ENCODE measurements around the gene AKAP6. TPM values are rescaled to one million over a fixed set of nuclear protein-coding genes. Genes with fewer than 3 reads are reported as not detected.

The AKAP6 gene
- total RNA-seq, 2 donors from 2014 or later, result 33.5 to 108 TPM

DNA sequence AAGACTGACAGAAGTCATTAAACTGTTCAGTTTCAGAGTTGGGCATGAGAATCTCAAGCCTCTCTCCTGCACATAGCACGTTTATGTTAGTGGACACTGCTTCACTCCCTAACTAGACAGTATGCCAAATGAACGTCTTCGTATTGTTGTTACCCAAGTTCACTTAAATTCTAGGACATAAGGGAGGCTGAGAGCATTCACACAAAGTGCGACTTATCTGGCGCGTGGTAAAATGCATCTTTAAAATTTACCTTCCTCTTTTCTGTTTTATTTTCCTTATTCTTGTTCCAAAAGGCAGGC lies 166.3 kb downstream of the AKAP6 start:
- intact Hi-C loops (cut with DNase I), result no loop called here
- no peak for DNase-seq (ENCODE audit: low spot score)

DNA sequence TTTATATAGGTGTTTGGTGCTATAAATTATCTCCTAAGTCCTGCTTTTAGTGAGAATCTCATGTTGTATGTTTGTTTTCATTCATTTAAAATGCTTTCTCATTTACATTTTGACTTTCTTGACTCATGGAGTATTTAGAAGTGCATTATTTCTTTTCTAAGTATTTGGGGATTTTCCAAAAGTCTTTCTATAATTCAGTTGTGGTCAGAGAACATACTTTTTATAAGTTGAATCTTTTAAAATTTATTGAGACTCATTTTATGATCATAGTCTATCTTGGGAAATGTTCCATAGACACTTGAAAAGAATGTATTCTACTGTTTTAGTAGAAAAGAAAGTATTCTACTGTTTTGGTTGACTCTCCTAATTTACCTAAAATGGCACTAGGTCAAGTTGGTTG lies 168.2 kb downstream of the AKAP6 start:
- intact Hi-C loops (cut with DNase I), result no loop called here
- DNase-seq (ENCODE audit: low spot score), result no peak

DNA sequence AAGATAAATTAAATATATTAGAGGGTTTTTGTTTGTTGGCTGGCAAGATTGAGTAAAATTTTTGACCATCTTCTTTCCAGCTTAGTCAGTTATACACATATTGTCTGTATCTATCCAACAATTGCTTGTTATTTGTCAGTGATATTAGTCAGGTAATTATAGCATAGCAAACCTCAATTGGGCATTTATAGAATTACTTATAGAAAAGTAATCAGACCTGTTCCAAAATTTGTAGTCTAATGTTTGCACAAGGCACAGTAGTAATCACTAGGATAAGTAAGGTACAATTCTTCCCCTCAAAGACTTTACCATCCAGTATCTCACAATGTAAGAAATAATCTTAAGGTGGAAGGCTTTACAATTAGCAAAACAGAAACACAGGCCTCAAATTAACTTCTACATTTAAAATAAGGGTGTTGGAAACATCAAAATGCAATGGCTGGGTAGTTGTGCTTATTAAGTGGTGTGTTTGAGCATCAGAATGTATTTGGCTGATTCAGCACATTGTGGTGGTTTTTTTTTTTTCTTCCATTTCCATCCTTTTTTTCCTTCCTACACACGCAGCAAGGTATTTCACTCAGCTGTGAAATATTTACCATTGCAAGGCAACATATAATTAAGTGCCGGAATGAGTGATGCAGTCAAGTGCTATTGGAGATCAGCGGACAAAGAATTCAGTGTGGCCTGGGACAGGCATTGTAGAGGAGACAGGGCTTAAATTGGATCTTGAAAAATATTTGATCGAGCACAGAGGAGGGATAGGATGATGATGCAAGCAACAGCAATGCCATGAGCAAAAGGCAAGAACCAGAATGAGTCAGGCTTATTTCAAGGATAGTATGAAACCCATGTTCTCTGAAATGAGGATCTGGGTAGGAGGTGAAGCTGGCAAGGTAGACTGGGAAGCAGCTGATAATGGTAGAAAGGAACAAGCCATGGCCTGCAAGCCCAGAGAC lies 178.2 kb downstream of the AKAP6 start:
- DNase-seq (ENCODE audit: low spot score), result no peak
- intact Hi-C loops (cut with DNase I), result no loop called here

DNA sequence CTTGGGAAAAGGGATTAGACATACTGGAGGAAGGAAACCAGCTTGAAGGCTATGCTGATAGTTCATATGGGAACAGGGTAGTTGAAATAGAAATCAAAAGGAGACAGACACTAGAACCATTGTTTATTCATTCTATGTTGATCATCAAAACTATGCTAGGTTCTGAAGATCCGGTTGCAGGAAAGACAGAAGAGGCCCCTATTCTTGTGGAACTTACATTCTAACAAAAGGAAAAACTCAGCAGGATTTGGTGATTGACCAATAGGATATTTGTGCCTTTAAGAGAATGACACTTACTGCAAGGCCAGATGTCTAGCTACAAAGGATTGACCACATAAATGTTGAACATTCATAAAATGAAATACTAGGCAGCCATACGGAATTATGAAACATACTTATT lies 179.2 kb downstream of the AKAP6 start:
- DNase-seq (ENCODE audit: low spot score), result no peak
- intact Hi-C loops (cut with DNase I), result no loop called here

DNA sequence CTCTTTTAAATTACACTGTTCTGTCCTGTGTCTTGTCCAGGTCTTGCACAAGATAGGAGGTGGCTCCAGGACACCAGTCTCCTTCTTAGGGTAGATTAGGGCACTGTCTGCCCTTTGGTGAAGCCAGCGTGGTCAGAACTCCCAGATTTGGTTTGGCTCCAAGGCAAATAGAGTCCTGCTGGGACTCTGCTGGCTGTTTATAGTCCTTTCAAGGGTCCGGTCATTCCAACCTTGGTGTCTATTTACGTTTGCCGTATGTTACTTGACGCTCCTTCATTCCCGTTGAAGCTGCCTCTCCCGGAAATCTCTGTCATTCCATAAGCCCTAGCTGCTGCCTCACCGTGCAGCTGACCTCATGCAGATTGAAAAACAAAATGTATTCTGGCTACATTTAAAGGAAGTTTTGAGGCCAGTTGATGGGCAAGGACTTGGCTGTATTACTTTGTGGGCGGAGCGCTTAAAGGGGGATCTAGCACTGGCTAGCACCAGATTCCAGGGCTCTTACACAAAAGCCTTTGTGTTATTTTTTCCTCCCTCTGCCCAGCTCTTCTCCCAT lies 180.6 kb downstream of the AKAP6 start:
- intact Hi-C loops (cut with DNase I), result no loop called here
- peak; percentile 84 for DNase-seq (ENCODE audit: low spot score)

DNA sequence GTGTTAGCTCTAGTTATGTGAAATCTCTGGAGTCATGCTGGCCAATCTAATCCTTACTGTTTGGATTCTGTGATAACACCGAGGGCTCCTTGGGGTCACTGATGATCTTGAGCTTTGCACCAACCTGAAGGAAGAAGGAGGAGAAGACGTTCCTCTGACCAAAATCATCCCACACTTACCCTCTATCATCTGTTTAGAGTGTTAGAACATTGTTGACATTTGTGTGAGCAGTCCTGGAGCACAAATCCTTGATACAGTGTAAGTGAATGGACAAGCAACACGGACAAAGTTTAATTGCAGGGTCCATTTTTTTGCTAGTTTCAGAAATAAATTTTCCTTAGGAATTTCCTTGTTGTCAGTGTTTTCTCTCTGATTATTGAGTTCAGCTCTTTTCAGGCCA lies 181.7 kb downstream of the AKAP6 start:
- intact Hi-C loops (cut with DNase I), result no loop called here
- DNase-seq (ENCODE audit: low spot score), result no peak

DNA sequence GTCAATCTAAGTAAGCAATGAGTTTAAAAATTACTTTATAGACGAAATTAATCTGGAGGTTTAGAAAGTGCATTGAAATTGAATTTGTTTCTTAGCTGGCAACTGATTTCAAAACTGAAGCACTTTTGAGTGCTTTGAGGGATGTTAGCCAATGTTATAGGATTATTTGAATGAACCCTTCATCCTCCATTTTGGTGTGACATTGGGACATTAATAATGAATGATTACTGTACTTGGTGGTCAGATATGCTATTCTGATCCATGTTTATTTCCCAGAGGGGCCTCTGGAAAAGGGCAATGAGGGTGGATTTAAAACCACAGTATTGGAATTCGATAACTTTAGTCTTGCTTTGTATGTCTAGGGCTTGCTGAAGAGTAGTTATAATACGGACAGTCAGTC lies 183.2 kb downstream of the AKAP6 start:
- intact Hi-C loops (cut with DNase I), result no loop called here
- DNase-seq (ENCODE audit: low spot score), result no peak

DNA sequence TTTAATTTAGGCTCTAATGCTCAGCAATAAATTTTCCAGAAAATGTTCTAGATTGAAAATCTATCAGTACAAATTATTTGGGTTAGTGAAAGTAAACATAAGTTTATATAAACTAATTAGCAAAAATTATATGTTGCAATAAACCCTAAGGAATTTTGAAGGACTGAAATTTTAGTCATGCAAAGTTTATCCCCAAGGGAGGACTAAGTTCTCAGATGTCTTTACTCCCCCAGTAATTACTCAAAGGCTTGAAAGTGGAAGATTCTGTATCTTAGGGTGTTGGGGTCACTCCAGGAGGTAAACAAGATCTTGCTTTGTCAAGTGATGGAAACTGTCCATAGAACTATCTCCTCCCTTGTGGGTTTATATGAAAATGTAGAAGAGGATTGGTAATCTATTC lies 183.7 kb downstream of the AKAP6 start:
- intact Hi-C loops (cut with DNase I), result no loop called here
- no peak for DNase-seq (ENCODE audit: low spot score)

DNA sequence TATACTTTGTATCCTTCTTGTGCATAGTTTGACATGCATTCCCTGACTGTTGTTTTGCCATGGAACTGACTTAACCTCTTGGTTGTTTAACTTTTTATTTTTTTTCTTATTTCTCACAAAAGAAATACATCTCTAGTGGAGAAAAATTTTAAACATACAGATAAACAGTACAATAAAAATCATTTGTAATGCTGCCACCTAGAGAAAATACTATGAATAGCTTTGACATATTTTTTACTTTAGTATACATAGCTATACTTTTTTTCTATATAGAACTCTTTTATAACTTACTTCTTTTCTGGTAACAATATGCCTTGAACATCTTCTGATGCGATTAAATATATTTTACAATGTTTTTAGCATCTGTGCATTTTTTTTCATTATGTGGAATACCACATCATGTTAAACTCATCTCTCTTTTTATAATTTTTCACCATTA lies 184.5 kb downstream of the AKAP6 start:
- intact Hi-C loops (cut with DNase I), result no loop called here
- DNase-seq (ENCODE audit: low spot score), result no peak

DNA sequence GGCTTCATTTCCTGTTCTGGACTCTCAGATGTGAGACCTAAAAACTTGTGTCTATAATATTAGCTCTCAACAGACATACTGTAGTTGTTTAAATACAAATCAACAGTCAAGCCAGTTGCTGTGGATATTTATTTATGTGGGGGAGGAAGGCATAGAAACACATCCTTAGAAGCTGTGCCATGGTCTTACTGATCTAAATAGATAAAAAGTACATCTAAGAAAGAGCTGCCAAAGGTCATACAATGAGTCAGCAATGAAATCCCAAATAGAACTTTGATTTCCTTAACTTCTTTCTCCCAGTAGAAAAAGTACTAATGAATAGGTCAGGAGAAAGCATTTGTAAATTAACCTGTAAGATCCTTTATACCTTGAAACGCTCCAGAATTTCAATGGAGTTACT lies 185.1 kb downstream of the AKAP6 start:
- intact Hi-C loops (cut with DNase I), result no loop called here
- DNase-seq (ENCODE audit: low spot score), result no peak

DNA sequence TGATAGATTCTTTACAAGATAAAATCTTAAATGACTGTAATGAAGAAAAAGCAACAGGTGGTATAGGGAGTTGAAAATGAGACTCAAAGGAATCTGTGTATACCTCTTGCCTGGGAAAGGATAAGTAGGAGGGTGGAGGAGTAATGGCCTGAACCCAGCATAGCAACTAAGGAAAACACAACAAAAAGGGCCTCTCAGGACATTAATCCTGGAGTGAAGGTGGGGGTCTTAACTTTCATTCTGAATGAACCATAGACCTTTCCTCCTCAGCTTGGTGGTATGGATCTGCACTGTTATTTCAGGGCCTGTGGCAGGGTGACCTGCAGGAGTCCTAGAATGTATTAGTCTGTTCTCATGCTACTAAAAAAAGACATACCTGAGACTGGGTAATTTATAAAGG lies 185.6 kb downstream of the AKAP6 start:
- intact Hi-C loops (cut with DNase I), result no loop called here

DNA sequence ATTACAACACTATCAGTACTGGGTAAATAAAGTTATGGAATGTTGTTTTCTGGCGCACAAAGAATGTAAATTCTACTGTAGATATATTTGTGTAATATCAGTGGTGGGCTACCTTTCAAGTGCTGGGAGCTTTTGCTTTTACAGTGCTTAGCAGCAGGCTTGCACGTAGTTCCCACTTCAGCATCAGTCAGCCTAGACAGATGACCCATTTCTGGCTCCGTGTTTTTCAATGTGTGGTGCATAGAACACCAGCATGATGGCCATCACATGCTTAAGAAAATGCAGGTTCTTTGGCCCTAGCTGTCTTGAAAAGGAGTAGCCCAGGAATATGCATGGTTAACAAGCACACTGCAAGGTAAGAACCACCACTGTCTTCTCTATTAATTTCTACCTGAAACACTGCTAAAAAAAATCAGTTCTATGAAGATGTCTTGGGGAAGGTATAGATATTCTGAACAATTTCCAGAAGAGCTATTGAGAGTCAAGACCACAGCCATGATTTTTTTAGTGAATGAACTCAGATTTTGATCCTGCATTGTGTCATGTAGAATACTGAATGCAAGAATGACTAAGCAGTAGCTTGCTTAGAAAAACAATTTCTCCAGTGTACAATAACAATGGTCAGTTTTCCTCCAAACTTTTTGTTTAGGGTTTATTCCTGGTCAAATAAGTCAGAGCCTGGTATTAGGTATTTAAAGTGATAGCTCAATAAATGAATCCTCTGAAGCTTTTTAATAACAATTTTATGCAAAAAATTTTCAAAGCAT lies 195.7 kb downstream of the AKAP6 start:
- no peak for DNase-seq (ENCODE audit: low spot score)

More for the DNA sequence above, 185.6 kb downstream of the AKAP6 start:
- no peak for DNase-seq (ENCODE audit: low spot score)

DNA sequence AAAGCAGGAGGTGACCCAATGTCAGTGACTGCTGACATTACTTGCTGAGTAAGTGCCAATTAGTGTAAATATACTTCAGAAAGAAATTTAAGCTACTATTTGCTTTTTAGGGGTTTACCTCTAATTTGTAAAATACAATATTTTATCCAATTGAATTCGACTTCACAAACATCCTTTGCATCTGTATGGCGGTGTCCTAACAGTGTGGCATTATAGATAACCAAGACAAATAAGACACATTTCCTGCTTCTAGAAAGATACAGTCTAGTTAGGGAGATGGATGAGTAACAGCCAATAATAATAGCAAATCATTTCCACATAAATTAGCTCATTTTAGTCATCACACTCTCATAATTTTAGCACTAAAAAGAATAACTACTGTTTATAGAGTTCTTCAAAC lies 196.5 kb downstream of the AKAP6 start:
- intact Hi-C loops (cut with DNase I), result no loop called here
- DNase-seq (ENCODE audit: low spot score), result no peak

More for the DNA sequence above, 195.7 kb downstream of the AKAP6 start:
- intact Hi-C loops (cut with DNase I), result no loop called here

DNA sequence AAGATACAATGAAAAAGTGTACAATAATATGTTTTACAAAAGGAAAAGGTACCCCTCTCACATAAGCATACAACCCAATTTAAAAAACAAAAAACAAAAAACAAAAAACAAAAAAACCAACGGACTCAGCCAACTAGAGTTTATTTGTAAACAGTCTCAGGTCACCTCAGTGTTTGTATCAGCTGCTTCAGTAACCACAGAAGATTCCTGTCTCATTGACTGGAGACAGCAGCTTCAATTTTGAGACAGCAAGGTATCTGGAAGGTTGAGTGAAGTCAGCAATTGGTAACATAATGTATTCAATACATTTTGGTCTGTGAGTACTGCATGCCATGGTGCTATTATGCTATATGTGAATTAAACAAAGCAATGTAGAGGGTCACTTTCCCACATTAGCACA lies 201.7 kb downstream of the AKAP6 start:
- intact Hi-C loops (cut with DNase I), result no loop called here
- no peak for DNase-seq (ENCODE audit: low spot score)

DNA sequence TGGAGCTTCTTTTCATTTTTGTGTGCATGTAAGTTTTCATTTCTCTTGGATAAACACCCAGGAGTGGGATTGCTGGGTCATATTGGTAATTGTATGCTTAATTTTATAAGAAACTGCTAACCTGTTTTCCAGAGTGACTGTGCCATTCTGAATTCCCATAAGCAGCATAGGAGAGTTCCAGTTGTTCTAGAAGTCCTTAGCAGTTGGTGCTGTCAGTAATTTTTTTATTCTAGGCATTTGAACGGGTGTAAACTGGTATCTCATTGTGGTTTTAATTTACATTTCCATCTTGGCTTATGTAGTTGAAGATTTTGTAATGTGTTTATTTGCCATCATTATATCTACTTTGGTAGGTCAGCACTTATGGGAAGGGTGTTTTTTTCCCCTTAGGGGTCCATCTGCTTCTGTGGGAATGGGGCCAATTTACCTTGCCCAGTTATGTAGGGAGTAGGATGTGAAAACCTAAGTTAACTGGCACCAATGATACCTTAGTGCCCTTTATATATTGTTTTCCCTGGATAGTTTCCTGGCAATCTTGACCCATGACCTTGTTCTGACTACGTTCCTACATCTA lies 202.9 kb downstream of the AKAP6 start:
- intact Hi-C loops (cut with DNase I), result no loop called here
- no peak for DNase-seq (ENCODE audit: low spot score)

DNA sequence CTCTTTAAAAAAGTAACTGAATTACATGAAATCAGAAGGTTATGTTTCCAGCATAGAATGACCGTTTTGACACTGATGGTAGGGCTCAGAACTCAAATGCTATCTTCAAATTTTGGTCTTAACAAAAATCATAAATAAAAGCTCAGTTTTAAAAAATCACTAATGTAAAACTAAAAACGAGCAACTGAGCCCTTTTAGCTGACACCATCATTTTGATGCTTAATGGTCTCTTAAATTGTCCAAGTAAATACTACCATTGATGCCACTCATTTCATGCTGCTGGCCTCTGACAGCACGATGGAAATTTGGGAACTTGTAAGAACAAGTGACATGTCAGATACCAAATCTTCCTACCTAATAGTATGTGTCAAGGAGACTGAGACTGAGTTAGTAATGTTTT lies 205.0 kb downstream of the AKAP6 start:
- intact Hi-C loops (cut with DNase I), result no loop called here
- DNase-seq (ENCODE audit: low spot score), result no peak

DNA sequence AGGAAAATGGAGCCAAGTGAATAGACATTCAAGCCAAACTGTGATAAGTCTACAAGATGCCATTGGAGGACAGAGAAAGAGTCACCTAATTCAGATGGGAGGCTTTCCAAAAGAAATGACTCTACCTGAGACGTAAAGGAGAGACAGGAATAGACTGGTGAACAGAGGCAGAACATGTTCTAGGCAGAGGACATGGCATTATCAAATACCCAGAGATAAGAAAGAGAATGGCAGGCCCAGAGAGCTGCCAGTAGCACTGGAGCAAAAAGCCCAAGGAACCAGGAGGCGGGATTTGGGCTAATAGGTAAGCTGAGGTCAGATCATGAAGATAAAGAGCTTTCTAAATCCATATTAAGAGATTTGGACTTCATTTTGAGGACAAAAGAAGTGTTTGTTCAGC lies 207.1 kb downstream of the AKAP6 start:
- intact Hi-C loops (cut with DNase I), result no loop called here
- DNase-seq (ENCODE audit: low spot score), result no peak

DNA sequence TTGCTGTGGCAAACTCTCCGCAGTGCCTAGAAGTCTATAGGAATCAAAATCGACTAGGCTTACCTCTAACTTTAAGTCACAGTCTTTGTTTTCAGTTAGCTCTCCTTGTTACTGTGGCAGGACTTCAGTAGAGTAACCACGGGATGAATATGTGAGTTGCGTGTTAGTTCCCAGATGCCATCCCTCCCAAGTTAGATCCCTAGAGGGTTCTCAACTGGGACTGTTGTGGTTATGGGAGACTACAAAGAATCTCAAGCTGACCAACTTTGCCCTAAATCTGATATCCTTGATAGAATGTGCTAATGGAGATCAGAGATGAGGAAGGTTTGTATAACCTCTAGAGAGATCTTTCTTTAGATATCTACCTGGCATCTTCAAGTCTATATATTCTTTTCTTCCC lies 208.1 kb downstream of the AKAP6 start:
- intact Hi-C loops (cut with DNase I), result no loop called here
- no peak for DNase-seq (ENCODE audit: low spot score)

DNA sequence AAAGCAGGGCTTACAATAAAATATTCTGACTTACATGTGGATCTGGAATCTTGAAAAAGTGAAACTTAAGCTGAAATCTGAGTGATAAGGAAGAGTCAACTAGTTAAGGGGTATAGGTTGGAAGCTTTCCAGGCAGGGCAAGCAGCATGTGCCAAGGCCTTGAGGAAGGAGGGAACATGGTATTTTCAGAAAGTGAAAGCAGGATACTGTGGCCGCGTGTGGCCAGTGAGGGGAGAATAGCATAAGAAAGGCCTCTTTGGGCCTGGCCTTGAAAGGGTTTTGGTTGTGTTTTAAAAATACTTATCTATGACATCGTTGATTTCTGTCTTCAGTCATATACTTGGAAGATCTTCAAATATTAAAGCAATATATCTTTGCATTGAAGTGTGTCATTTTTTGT lies 213.4 kb downstream of the AKAP6 start:
- intact Hi-C loops (cut with DNase I), result no loop called here
- DNase-seq (ENCODE audit: low spot score), result no peak

DNA sequence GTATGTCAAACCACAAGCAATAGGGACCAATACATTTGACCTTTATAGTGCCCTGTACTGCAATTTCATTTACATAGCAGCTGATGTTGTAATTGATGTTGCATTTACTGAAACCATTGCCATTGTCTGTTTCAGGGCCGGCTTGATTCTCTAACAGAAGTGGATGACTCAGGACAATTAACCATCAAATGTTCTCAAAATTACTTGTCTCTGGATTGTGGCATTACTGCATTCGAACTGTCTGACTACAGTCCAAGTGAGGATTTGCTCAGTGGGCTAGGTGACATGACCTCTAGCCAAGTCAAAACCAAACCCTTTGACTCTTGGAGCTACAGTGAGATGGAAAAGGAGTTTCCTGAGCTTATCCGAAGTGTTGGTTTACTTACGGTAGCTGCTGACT lies 216.0 kb downstream of the AKAP6 start:
- intact Hi-C loops (cut with DNase I), result no loop called here
- no peak for DNase-seq (ENCODE audit: low spot score)
